IMR-90 (cell line): ENCODE data around the gene WWC2. TPM values are rescaled to one million over a fixed set of nuclear protein-coding genes. Genes with fewer than 3 reads are reported as not detected.

ENCODE experiments used
- ATAC-seq: fragments of 200-7000 bp; cut with Tn5 transposase; 2 replicates; pipeline ENCODE4 v1.9.1; 2020; ENCODE audit warnings: low read depth, mild to moderate bottlenecking, moderate library complexity
- BruUV-seq: library from RNA; stranded (reverse); fragments of 400-500 nt; replicated peaks from 2 replicates; lab custom pipeline; 2021; lab: Mats Ljungman, UMichigan
- CTCF ChIA-PET: fragments of 300-600 bp; formaldehyde crosslinking; extraction: SDS; loops from one replicate; lab custom pipeline; 2021; ENCODE audit warnings: antibody characterized with exemption; lab: Yijun Ruan, JAX
- POLR2A ChIA-PET: fragments of 300-600 bp; sonication (Branson Sonifier 250); formaldehyde crosslinking; loops from one replicate; lab custom pipeline; 2022; ENCODE audit warnings: antibody characterized with exemption; ENCODE audit not compliant: unreplicated experiment; lab: Charles Lee
- DNase-seq: peaks from one replicate; pipeline ENCODE4 v3.0.0; 2013
- H2AFZ ChIP-seq: replicated peaks from 2 replicates; pipeline ENCODE3; 2013; ENCODE audit warnings: low read length, mild to moderate bottlenecking; ENCODE audit not compliant: poor library complexity
- H2AK5ac ChIP-seq: 2 replicates; pipeline ENCODE4 v1.6.1; 2013; ENCODE audit warnings: low read depth, low read length, inconsistent platforms
- H2AK9ac ChIP-seq: replicated peaks from 2 replicates; pipeline ENCODE3; 2013; ENCODE audit warnings: mild to moderate bottlenecking, low read depth, low read length, moderate library complexity; ENCODE audit not compliant: poor library complexity
- H2BK120ac ChIP-seq: 2 replicates; pipeline ENCODE4 v1.6.1; 2013; ENCODE audit warnings: low read depth, low read length, inconsistent platforms
- H2BK15ac ChIP-seq: 3 replicates; pipeline ENCODE4 v1.6.1; 2013; ENCODE audit warnings: low read depth, low read length, inconsistent platforms
- H2BK20ac ChIP-seq: 2 replicates; pipeline ENCODE4 v1.6.1; 2013; ENCODE audit warnings: low read depth, mild to moderate bottlenecking, inconsistent platforms, low read length, moderate library complexity
- H2BK5ac ChIP-seq: 2 replicates; pipeline ENCODE4 v1.6.1; 2013; ENCODE audit warnings: mild to moderate bottlenecking, low read depth, low read length, inconsistent platforms; ENCODE audit not compliant: poor library complexity, severe bottlenecking
- H3K14ac ChIP-seq: replicated peaks from 2 replicates; pipeline ENCODE4 v1.6.1; 2013; ENCODE audit warnings: low read depth, low read length, inconsistent platforms
- H3K18ac ChIP-seq: 2 replicates; pipeline ENCODE4 v1.6.1; 2013; ENCODE audit warnings: low read depth, low read length, control low read depth
- H3K23ac ChIP-seq: 2 replicates; pipeline ENCODE4 v1.6.1; 2013; ENCODE audit warnings: low read depth, low read length, inconsistent platforms
- H3K27ac ChIP-seq: 2 replicates; pipeline ENCODE4 v1.5.1; 2013; ENCODE audit warnings: mild to moderate bottlenecking, control low read depth, low read length; ENCODE audit not compliant: insufficient read depth
- H3K27me3 ChIP-seq: 2 replicates; pipeline ENCODE4 v1.6.1; 2013; ENCODE audit warnings: low read length; ENCODE audit not compliant: control insufficient read depth, insufficient read depth
- H3K36me3 ChIP-seq: 2 replicates; pipeline ENCODE4 v1.6.1; 2013; ENCODE audit warnings: low read length, mixed read lengths; ENCODE audit not compliant: control insufficient read depth, insufficient read depth
- H3K4ac ChIP-seq: 2 replicates; pipeline ENCODE4 v1.6.1; 2013; ENCODE audit warnings: low read depth, low read length, inconsistent platforms
- H3K4me1 ChIP-seq: 2 replicates; pipeline ENCODE4 v1.6.1; 2013; ENCODE audit warnings: low read length, mixed read lengths; ENCODE audit not compliant: control insufficient read depth, insufficient read depth
- H3K4me2 ChIP-seq: 2 replicates; pipeline ENCODE4 v1.6.1; 2013; ENCODE audit warnings: low read depth, mild to moderate bottlenecking, control low read depth, low read length, moderate library complexity
- H3K4me3 ChIP-seq: 2 replicates; pipeline ENCODE4 v1.5.1; 2013; ENCODE audit warnings: low read depth, mild to moderate bottlenecking, control low read depth, low read length, moderate library complexity; ENCODE audit not compliant: insufficient read depth
- H3K56ac ChIP-seq: 2 replicates; pipeline ENCODE4 v1.6.1; 2013; ENCODE audit warnings: low read length, inconsistent platforms; ENCODE audit not compliant: insufficient read depth; ENCODE audit errors: extremely low read depth
- H3K79me1 ChIP-seq, 2 experiments: 2 replicates each; pipeline ENCODE4 v1.6.1; 2013; ENCODE audit warnings: low read length in 2 of 2, inconsistent platforms in 1 of 2, low read depth in 1 of 2
- H3K9ac ChIP-seq: 2 replicates; pipeline ENCODE4 v1.6.1; 2013; ENCODE audit warnings: low read depth, low read length, control low read depth
- H3K9me1 ChIP-seq: 2 replicates; pipeline ENCODE4 v1.6.1; 2013; ENCODE audit warnings: low read length, inconsistent platforms; ENCODE audit not compliant: insufficient read depth
- H3K9me3 ChIP-seq: 2 replicates; pipeline ENCODE4 v1.6.1; 2013; ENCODE audit warnings: low read length; ENCODE audit not compliant: control insufficient read depth, insufficient read depth
- H4K20me1 ChIP-seq: 2 replicates; pipeline ENCODE4 v1.6.1; 2013; ENCODE audit warnings: low read length, inconsistent platforms; ENCODE audit not compliant: insufficient read depth
- H4K5ac ChIP-seq: 2 replicates; pipeline ENCODE4 v1.6.1; 2013; ENCODE audit warnings: mild to moderate bottlenecking, low read depth, low read length, control low read depth
- H4K8ac ChIP-seq, 2 experiments: 2 replicates each; pipeline ENCODE4 v1.6.1; 2013; ENCODE audit warnings: low read depth in 2 of 2, low read length in 2 of 2, control low read depth in 1 of 2, inconsistent platforms in 1 of 2
- H4K91ac ChIP-seq: 2 replicates; pipeline ENCODE4 v1.6.1; 2013; ENCODE audit warnings: low read depth, low read length, inconsistent platforms; ENCODE audit not compliant: insufficient read depth
- BHLHE40 ChIP-seq: fragments of 150-350 bp; IDR thresholded peaks from 2 replicates; pipeline ENCODE4 v1.6.1; 2016; ENCODE audit warnings: mild to moderate bottlenecking, low read depth, low read length
- CEBPB ChIP-seq: IDR thresholded peaks from 2 replicates; pipeline ENCODE4 v1.6.1; 2012; ENCODE audit warnings: low read depth, low read length, improper control_type of control experiment
- CHD1 ChIP-seq: IDR thresholded peaks from 2 replicates; pipeline ENCODE4 v1.6.1; 2012; ENCODE audit warnings: low read depth, low read length, improper control_type of control experiment
- CTCF ChIP-seq: conservative IDR thresholded peaks from 2 replicates; pipeline ENCODE4 v1.5.1; 2012; ENCODE audit warnings: mild to moderate bottlenecking, low read depth, low read length, improper control_type of control experiment
- ELK1 ChIP-seq: fragments of 150-350 bp; IDR thresholded peaks from 2 replicates; pipeline ENCODE4 v1.6.1; 2016; ENCODE audit warnings: low read depth, mild to moderate bottlenecking, low read length, moderate library complexity, borderline replicate concordance
- FOS ChIP-seq: fragments of 150-350 bp; IDR thresholded peaks from 2 replicates; pipeline ENCODE4 v1.6.1; 2016; ENCODE audit warnings: low read depth, low read length
- MAFK ChIP-seq: IDR thresholded peaks from 2 replicates; pipeline ENCODE4 v1.6.1; 2012; ENCODE audit warnings: low read depth, low read length, improper control_type of control experiment
- MAZ ChIP-seq: IDR thresholded peaks from 2 replicates; pipeline ENCODE4 v1.6.1; 2012; ENCODE audit warnings: low read depth, mild to moderate bottlenecking, low read length, improper control_type of control experiment, moderate library complexity, borderline replicate concordance
- MXI1 ChIP-seq: IDR thresholded peaks from 2 replicates; pipeline ENCODE4 v1.6.1; 2012; ENCODE audit warnings: low read depth, mild to moderate bottlenecking, low read length, moderate library complexity, borderline replicate concordance
- NFE2L2 ChIP-seq: fragments of 150-350 bp; IDR thresholded peaks from 2 replicates; pipeline ENCODE4 v1.6.1; 2016; ENCODE audit warnings: low read depth, mild to moderate bottlenecking, low read length
- POLR2A ChIP-seq: IDR thresholded peaks from 2 replicates; pipeline ENCODE4 v1.6.1; 2012; ENCODE audit warnings: mild to moderate bottlenecking, low read depth, low read length
- RAD21 ChIP-seq: IDR thresholded peaks from 2 replicates; pipeline ENCODE4 v1.6.1; 2012; ENCODE audit warnings: low read length, improper control_type of control experiment
- RCOR1 ChIP-seq: IDR thresholded peaks from 2 replicates; pipeline ENCODE4 v1.6.1; 2012; ENCODE audit warnings: mild to moderate bottlenecking, low read length, improper control_type of control experiment; ENCODE audit not compliant: insufficient replicate concordance
- SMC3 ChIP-seq: fragments of 150-350 bp; IDR thresholded peaks from 2 replicates; pipeline ENCODE4 v1.6.1; 2016; ENCODE audit warnings: low read depth, mild to moderate bottlenecking, antibody characterized with exemption, low read length, moderate library complexity
- USF2 ChIP-seq: fragments of 150-350 bp; IDR thresholded peaks from 2 replicates; pipeline ENCODE4 v1.6.1; 2017; ENCODE audit warnings: mild to moderate bottlenecking, antibody characterized with exemption, low read length, low read depth
- WGBS, 2 experiments: methylation state at CpG; one replicate each; pipeline versions ENCODE4 v1.1.5 to v1.1.7; 2013; ENCODE audit warnings: missing lambda C conversion rate in 2 of 2; ENCODE audit not compliant: insufficient read length in 1 of 2; ENCODE audit errors: extremely low coverage in 2 of 2; 5-methylcytosine and 5-hydroxymethylcytosine counted together
- dilution Hi-C: fragments of 300-500 bp; cut with HindIII; formaldehyde crosslinking; loops from one replicate; pipeline ENCODE4 v1.14.3; 2018; ENCODE audit warnings: low sequenced_read_pairs; ENCODE audit not compliant: unreplicated experiment
- in situ Hi-C: fragments of 300-500 bp; cut with MboI; formaldehyde crosslinking; loops from 3 replicates; pipeline ENCODE4 v1.14.3; 2019; ENCODE audit warnings: low sequenced_read_pairs, inconsistent platforms, mixed read lengths
- intact Hi-C: fragments of 100-400 bp; cut with micrococcal nuclease; formaldehyde crosslinking; loops from 2 replicates; pipeline ENCODE4 v1.10.0; 2022
- polyA plus RNA-seq, 3 experiments: library from polyadenylated mRNA; depleted of rRNA; stranded (reverse); fragments of >200 nt; gene quantifications; 2 replicates each; pipeline ENCODE4 v1.2.3, GENCODE V29; 2012; ENCODE audit warnings: low replicate concordance in 1 of 3
- total RNA-seq: library from RNA; depleted of rRNA; stranded (reverse); fragments of >200 nt; gene quantifications from 2 replicates; pipeline ENCODE4 v1.2.3, GENCODE V29; 2012

Gene WWC2
- total and polyA plus RNA-seq, 2 of the 4 experiments (the other 2 are of a cell fraction) = 26.6 to 27.4 TPM

- no TSS peak for BruUV-seq
- in situ Hi-C loops (no loop called here), dilution Hi-C loops (no loop called here), intact Hi-C loops (no loop called here)
- no peak overlapping the region for H2AK5ac ChIP-seq
- no peak overlapping the region for H3K9ac ChIP-seq
- no peak overlapping the region for H2BK120ac ChIP-seq
- H3K9me1 ChIP-seq = peaks cover 8% of the 10 kb centered on the region
- CTCF ChIA-PET = no interaction called here
- no peak for TF ChIP-seq CTCF
- no peak for TF ChIP-seq FOS
- TF ChIP-seq SMC3 = no peak
- no peak for TF ChIP-seq ELK1
- no peak for TF ChIP-seq MAZ
- no peak for TF ChIP-seq BHLHE40
- TF ChIP-seq CHD1 = no peak
- TF ChIP-seq RAD21 = no peak
- TF ChIP-seq RCOR1 = no peak
- no peak for TF ChIP-seq POLR2A
- no peak for TF ChIP-seq NFE2L2
- no peak for TF ChIP-seq MXI1
- no peak for TF ChIP-seq CEBPB
- TF ChIP-seq MAFK = no peak
- no peak for TF ChIP-seq USF2
- H3K4ac ChIP-seq = no peak overlapping the region
- H3K79me1 ChIP-seq = peaks cover 0 to 3% of the 10 kb centered on the region in 2 experiments; a peak in 2 of 4 replicates
- H3K27me3 ChIP-seq = no peaks in the 10 kb centered on the region
- H3K27ac ChIP-seq = no peak overlapping the region
- 80% methylated on average over 4 of the region's 10 CpGs; no CpG with 5 or more reads in 1 of the 2 experiments for WGBS, 2 experiments
- no peak overlapping the region for H3K23ac ChIP-seq
- DNase-seq (no peak), ATAC-seq (no peak)
- POLR2A ChIA-PET = no interaction called here
- H3K36me3 ChIP-seq = peaks cover 33% of the 10 kb centered on the region
- H2AFZ ChIP-seq = no peak overlapping the region
- H4K91ac ChIP-seq = no peak overlapping the region
- H4K8ac ChIP-seq = no peak overlapping the region
- no peak overlapping the region for H4K5ac ChIP-seq
- H3K56ac ChIP-seq = no peak overlapping the region
- no peak overlapping the region for H3K4me3 ChIP-seq
- no peak overlapping the region for H2AK9ac ChIP-seq
- no peak overlapping the region for H3K14ac ChIP-seq
- H3K4me1 ChIP-seq = peaks cover 4% of the 10 kb centered on the region; the same call in 1 of the 2 replicates
- H2BK5ac ChIP-seq = no peak overlapping the region
- no peak overlapping the region for H3K18ac ChIP-seq
- H4K20me1 ChIP-seq = no peaks in the 10 kb centered on the region
- H3K9me3 ChIP-seq = no peaks in the 10 kb centered on the region
- no peak overlapping the region for H3K4me2 ChIP-seq
- no peak overlapping the region for H2BK20ac ChIP-seq
- H2BK15ac ChIP-seq = no peak overlapping the region
These were observed 196.7 kb downstream of the WWC2 start for GRCh38 chr4:183295711-183296110.
